Muscle of back (tissue), 11 donors: ENCODE results near the gene EPS8L3. TPM values are rescaled to one million over a fixed set of nuclear protein-coding genes. Genes with fewer than 3 reads are reported as not detected.
A peak's percentile ranks its signal among the peaks of the same experiment; 100 is the strongest.
"Not testable (repeated sequence)": the region's sequence is repeated elsewhere in the genome, so short reads cannot be mapped to it uniquely, and the experiment has no call there.

Source experiments
- DNase-seq, 3 donors: peaks; one replicate each; pipeline versions ENCODE4 v3.0.0 to v3.0.0-alpha.2; 2013
- polyA plus RNA-seq, 10 donors: library from polyadenylated mRNA; unstranded; fragments of 120-200 nt; gene quantifications; one replicate each; pipeline ENCODE4 v1.2.1, GENCODE V29; 2013; ENCODE audit not compliant: insufficient read length in 10 of 10

The EPS8L3 gene
- polyA plus RNA-seq, 10 donors = 0.19 TPM; not detected in 9

DNA sequence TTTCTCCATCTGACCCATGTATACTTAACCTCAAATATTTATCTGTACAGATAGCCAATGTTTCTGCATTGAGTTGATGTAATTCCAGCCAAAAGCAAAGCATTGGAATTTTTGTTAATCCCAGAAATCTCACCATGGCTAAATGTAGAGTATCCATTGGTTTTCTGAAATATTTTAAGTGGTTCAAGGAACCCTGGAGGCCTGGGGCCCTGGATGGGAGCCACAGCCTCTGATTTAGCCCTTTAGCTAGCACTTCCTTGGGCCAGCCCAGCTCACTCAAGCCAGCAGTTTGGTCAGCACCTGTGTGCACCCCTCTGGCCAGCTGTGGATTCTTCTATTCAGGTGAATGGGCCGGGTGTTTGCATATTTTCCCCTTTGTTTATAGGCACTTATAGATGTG lies 18.8 kb upstream of the EPS8L3 start:
- DNase-seq = peak in 1 of 3 donors; percentile 65

GRCh38 chr1:109781806-109782205 lies 18.1 kb upstream of the EPS8L3 start:
- DNase-seq = no peak

DNA sequence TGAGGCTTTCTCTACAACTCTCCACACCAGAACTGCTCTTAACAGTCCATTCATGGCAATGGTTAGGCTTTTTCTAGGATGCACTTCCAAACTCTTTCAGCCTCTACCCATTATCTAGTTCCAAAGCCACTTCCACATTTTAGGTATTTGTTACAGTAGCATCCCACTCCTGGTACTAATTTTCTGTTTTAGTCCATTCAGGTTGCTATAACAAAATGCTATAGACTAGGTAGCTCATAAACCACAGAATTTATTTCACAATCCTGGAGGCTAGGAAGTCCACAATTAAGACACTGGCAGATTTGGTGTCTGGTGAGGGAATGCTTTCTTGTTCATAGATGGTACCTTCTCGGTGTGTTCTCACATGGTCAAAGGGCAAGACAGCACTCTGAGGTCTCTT lies 17.3 kb upstream of the EPS8L3 start:
- no peak for DNase-seq

- no peak for DNase-seq
Measured at GRCh38 chr1:109777980-109778625, 14.4 kb upstream of the EPS8L3 start.

DNA sequence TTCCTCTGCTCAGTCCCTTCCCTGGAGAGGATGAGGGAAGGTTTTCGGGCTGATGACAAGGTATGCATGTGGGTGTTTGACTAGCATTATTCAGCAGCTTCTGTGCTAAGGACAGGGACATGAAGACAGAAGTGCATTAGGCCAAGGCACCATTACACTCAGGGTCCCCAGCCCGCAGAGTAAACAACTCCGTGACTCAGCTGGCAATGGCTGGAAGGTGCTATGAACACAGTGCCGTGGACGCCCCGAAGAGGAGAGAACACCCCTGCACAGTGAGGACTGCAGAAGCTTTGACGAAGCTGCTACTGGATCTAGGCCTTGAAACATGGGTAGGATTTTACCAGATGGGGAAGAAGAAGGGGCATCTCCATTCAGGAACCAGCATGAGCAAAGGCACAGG lies 13.7 kb upstream of the EPS8L3 start:
- no peak for DNase-seq

GRCh38 chr1:109776911-109777310 lies 13.2 kb upstream of the EPS8L3 start:
- peak; percentile 73 to 88 (median 83) for DNase-seq

DNA sequence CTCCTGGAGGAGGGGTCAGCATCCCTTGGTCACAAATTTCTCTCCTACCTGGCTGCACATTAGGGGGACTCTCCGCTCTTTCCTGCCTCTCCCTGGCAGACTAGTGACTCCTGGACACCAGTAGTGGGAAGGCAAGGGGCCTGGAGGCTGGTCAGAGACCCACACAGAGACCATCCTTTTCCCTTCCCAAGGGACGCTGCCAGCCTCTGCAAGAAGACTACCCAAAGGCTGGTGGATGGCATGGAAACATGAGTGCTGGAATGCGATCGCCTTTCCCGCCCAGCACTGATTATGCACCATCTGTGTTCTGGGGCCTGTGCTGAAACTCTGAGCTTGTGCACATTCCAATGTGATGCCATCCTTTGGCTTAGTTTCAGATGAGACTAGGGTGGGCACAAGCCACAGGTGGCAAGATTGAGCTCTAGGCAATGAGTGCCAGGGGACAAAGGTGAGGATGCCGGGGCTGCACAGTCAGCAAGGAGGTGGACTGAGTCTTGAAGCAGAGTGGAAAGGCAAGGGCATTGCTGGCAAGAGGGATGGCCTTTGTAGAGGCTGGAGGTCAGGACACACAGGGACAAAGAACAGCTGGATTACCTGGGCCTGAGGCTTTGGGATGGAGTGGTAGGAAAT lies 12.6 kb upstream of the EPS8L3 start:
- no peak for DNase-seq

DNA sequence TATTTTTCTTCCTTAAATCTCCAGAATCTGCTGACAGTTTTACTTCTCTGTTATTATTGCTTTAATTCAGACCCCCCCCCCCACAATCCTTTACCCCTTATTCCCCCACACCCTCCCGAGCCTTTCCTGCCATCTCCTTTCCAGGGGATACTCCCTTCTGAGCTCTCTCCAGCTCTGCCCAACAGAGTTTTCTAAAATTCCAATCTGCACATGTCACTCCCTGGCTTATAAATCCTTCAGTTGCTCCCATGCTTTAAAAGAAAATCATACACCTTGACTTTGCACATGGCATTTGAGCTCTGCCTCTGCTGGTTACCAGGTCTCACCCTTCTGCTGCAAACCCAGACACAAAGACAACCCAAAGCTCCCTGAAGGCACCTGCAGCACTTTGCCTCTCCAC lies 11.7 kb upstream of the EPS8L3 start:
- no peak for DNase-seq

- no peak for DNase-seq
Measured at GRCh38 chr1:109773900-109774485, 10.3 kb upstream of the EPS8L3 start.

GRCh38 chr1:109773203-109773899 lies 9.6 kb upstream of the EPS8L3 start:
- peak; percentile 83 to 90 (median 84) for DNase-seq

DNA sequence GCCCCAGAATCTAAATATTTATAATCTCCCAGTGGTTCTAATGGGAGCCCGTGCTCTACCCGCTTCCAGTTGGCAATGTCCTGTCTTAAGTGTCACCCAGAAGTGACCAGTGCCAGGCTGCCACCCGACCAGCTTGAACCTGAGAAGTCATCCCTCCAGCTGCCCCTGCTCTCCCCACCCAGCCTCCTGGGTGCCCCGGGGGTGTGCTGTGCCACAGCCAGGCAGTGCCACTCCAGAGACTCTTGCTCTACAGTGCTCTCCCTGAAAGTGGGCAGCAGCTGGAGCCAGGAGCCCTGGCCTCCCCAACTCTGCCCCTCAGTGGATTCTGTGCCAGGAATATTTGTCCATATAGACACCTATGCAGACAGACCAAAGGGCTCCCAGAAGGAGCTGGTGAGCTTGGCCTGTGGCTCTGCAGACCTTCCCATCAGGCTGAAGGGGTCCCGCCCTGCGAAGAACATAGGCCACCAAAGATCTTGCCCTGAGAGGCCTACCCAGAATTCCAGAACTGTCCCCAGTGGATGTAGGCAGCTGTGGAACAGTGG lies 9.0 kb upstream of the EPS8L3 start:
- no peak for DNase-seq

- no peak for DNase-seq
Measured at GRCh38 chr1:109771712-109772657, 8.3 kb upstream of the EPS8L3 start.

DNA sequence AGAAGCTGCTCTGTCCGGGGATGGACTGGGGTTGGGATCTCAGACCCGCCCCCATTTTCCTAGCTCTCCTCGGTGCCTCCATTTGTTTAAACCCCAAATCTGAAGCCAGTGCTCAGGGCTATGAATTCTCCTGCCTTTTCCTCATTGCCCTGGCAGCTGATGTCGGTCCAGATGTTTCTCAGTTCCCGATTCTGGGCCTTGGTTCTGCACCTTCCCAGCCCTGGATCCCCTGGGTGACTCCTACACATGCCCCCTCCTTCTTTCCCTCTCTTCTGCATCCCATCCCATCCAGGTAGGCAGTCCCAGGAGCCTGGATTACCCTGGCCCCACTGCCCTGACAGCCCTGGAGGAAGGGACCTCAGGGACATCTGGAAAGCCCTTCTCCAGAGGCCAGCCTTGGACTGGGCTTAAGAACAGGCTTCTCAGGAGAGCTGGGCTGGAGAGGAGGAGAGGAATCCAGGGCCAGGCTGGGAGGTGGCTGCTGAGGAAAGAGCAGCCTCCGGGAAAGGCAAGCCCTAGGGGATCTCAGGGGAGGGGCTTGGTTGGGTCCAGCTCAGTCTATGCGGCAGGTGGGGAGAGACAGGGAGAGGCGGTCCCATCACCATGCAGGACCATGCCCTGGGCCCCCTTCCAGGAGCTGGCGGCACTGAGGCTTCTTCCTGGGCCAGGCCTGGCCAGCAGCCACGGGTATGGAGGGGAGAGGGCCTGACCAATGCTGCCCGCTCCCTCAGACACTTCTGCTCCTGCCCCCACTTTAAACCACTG lies 6.8 kb upstream of the EPS8L3 start:
- no peak for DNase-seq

GRCh38 chr1:109769330-109770078 lies 5.8 kb upstream of the EPS8L3 start:
- no peak for DNase-seq

GRCh38 chr1:109768820-109769219 lies 5.1 kb upstream of the EPS8L3 start:
- DNase-seq = no peak

GRCh38 chr1:109768335-109768650 lies 4.6 kb upstream of the EPS8L3 start:
- no peak for DNase-seq

- DNase-seq = no peak
Measured at GRCh38 chr1:109767637-109768334, 4.1 kb upstream of the EPS8L3 start.

DNA sequence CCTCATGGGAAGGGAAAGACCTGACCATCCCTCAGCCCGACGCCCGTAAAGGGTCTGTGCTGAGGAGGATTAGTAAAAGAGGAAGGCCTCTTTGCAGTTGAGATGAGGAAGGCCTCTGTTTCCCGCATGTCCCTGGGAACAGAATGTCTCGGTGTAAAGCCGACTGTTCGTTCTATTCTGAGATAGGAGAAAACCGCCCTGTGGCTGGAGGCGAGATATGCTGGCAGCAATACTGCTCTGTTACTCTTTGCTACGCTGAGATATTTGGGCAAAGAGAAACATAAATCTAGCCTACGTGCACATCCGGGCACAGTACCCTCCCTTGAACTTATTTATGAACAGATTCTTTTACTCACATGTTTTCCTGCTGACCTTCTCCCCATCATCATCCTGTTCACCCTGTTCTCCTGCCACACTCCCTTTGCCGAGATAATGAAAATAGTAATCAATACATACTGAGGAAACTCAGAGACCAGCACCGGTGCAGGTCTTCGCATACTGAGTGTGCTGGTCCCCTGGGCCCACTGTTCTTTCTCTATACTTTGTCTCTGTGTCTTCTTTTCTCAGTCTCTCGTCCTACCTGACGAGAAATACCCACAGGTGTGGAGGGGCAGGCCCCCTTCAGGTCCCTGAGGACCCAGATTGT lies 3.4 kb upstream of the EPS8L3 start:
- DNase-seq = not testable (repeated sequence)
